Neuronal stem cell (in vitro differentiated cells): Measurements from ENCODE around the gene LRRC10.

Experiments used
- DNase-seq: peaks from one replicate; pipeline ENCODE4 v3.0.0-alpha.2; 2013; ENCODE audit warnings: low spot score
- H2AFZ ChIP-seq: one replicate; pipeline ENCODE4 v1.6.1; 2013; ENCODE audit warnings: mild to moderate bottlenecking, low read length, inconsistent platforms
- H2AK5ac ChIP-seq: 2 replicates; pipeline ENCODE4 v1.6.1; 2013; ENCODE audit warnings: low read depth, mild to moderate bottlenecking, inconsistent platforms, low read length, moderate library complexity, mixed read lengths
- H2BK120ac ChIP-seq: 2 replicates; pipeline ENCODE4 v1.6.1; 2013; ENCODE audit warnings: low read depth, mild to moderate bottlenecking, inconsistent platforms, low read length, moderate library complexity, mixed read lengths
- H2BK12ac ChIP-seq: one replicate; pipeline ENCODE4 v1.6.1; 2013; ENCODE audit warnings: low read length, inconsistent platforms
- H2BK15ac ChIP-seq: 2 replicates; pipeline ENCODE4 v1.6.1; 2013; ENCODE audit warnings: mild to moderate bottlenecking, low read length, inconsistent platforms, mixed read lengths
- H2BK5ac ChIP-seq: one replicate; pipeline ENCODE4 v1.6.1; 2013; ENCODE audit warnings: inconsistent platforms, mild to moderate bottlenecking, low read length, moderate library complexity
- H3K14ac ChIP-seq: one replicate; pipeline ENCODE4 v1.6.1; 2013; ENCODE audit warnings: low read length, inconsistent platforms
- H3K18ac ChIP-seq: 2 replicates; pipeline ENCODE4 v1.6.1; 2013; ENCODE audit warnings: low read length, inconsistent platforms
- H3K23ac ChIP-seq: 2 replicates; pipeline ENCODE4 v1.6.1; 2013; ENCODE audit warnings: low read depth, mild to moderate bottlenecking, mixed read lengths, low read length, inconsistent platforms; ENCODE audit not compliant: poor library complexity
- H3K27ac ChIP-seq: replicated peaks from 3 replicates; pipeline ENCODE4 v1.5.1; 2013; ENCODE audit warnings: low read length, inconsistent platforms
- H3K27me3 ChIP-seq, 3 experiments: 2 replicates each; pipeline ENCODE4 v1.6.1; 2013; ENCODE audit warnings: low read length in 3 of 3, mild to moderate bottlenecking in 2 of 3, inconsistent platforms in 1 of 3, low read depth in 1 of 3, mixed read lengths in 1 of 3, moderate library complexity in 1 of 3; ENCODE audit not compliant: control insufficient read depth in 3 of 3, insufficient read depth in 3 of 3
- H3K36me3 ChIP-seq, 2 donors: replicated peaks in 1 of 2; 2 replicates each; pipeline ENCODE4 v1.6.1; 2013; ENCODE audit warnings: low read length in 2 of 2; ENCODE audit not compliant: control insufficient read depth in 2 of 2, insufficient read depth in 2 of 2
- H3K4ac ChIP-seq: 2 replicates; pipeline ENCODE4 v1.6.1; 2013; ENCODE audit warnings: inconsistent platforms, mild to moderate bottlenecking, low read length, moderate library complexity
- H3K4me1 ChIP-seq, 2 donors: 1 replicate in 1 of 2; 2 replicates in 1 of 2; pipeline ENCODE4 v1.6.1; 2013; ENCODE audit warnings: low read length in 2 of 2, low read depth in 1 of 2; ENCODE audit not compliant: control insufficient read depth in 2 of 2, insufficient read depth in 1 of 2
- H3K4me2 ChIP-seq: one replicate; pipeline ENCODE4 v1.6.1; 2013; ENCODE audit warnings: mild to moderate bottlenecking, low read length, inconsistent platforms; ENCODE audit not compliant: insufficient read depth, poor library complexity, severe bottlenecking
- H3K4me3 ChIP-seq, 2 donors: 2 replicates each; pipeline ENCODE4 v1.5.1; 2013; ENCODE audit warnings: low read length in 2 of 2, mild to moderate bottlenecking in 2 of 2, inconsistent platforms in 1 of 2, moderate library complexity in 1 of 2
- H3K79me1 ChIP-seq: one replicate; pipeline ENCODE4 v1.6.1; 2013; ENCODE audit warnings: low read depth, mild to moderate bottlenecking, inconsistent platforms, low read length, moderate library complexity
- H3K9ac ChIP-seq: one replicate; pipeline ENCODE4 v1.6.1; 2013; ENCODE audit warnings: mild to moderate bottlenecking, low read depth, low read length, inconsistent platforms; ENCODE audit not compliant: poor library complexity
- H3K9me3 ChIP-seq, 2 donors: replicated peaks in 1 of 2; 2 replicates each; pipeline versions ENCODE3 to v1.6.1; 2013; ENCODE audit warnings: low read length in 2 of 2, mild to moderate bottlenecking in 2 of 2, inconsistent platforms in 1 of 2, low read depth in 1 of 2, mixed read lengths in 1 of 2, moderate library complexity in 1 of 2; ENCODE audit not compliant: control insufficient read depth in 2 of 2, insufficient read depth in 1 of 2
- H4K8ac ChIP-seq: one replicate; pipeline ENCODE4 v1.6.1; 2013; ENCODE audit warnings: low read depth, mild to moderate bottlenecking, inconsistent platforms, low read length, moderate library complexity
- H4K91ac ChIP-seq: one replicate; pipeline ENCODE4 v1.6.1; 2013; ENCODE audit warnings: low read length, low read depth, mild to moderate bottlenecking, inconsistent platforms; ENCODE audit not compliant: poor library complexity
- WGBS, 2 donors: extraction: QIAGEN DNeasy Blood & Tissue Kit; methylation state at CpG; one replicate each; pipeline ENCODE4 v1.1.7; 2013; ENCODE audit warnings: missing lambda C conversion rate in 2 of 2, mixed read lengths in 1 of 2; ENCODE audit not compliant: insufficient read length in 2 of 2, insufficient replicate concordance in 1 of 2; ENCODE audit errors: extremely low coverage in 2 of 2; 5-methylcytosine and 5-hydroxymethylcytosine counted together

Gene LRRC10

GRCh38 chr12:69648476-69648875 is 37.8 kb upstream of the LRRC10 start:
- no peak overlapping the region for H3K4me3 ChIP-seq
- no peak overlapping the region for H4K91ac ChIP-seq
- no peak overlapping the region for H2BK15ac ChIP-seq
- no peak overlapping the region for H2BK5ac ChIP-seq
- no peak overlapping the region for H3K27ac ChIP-seq
- H3K27me3 ChIP-seq, result peaks cover 0 to 14% (median 0%) of the 10 kb centered on the region in 3 experiments
- H2AFZ ChIP-seq, result no peak overlapping the region
- H3K18ac ChIP-seq, result no peak overlapping the region
- H3K79me1 ChIP-seq, result no peaks in the 10 kb centered on the region
- H3K9me3 ChIP-seq, result no peaks in the 10 kb centered on the region
- no CpG with 5 or more reads among the region's 3 CpGs for WGBS, 2 donors
- no peak overlapping the region for H2BK120ac ChIP-seq
- H3K14ac ChIP-seq, result no peak overlapping the region
- no peak overlapping the region for H3K4me2 ChIP-seq
- H2AK5ac ChIP-seq, result no peak overlapping the region
- no peak overlapping the region for H4K8ac ChIP-seq
- H3K36me3 ChIP-seq, result no peaks in the 10 kb centered on the region
- H3K9ac ChIP-seq, result no peak overlapping the region
- no peak overlapping the region for H3K4ac ChIP-seq
- no peak for DNase-seq
- no peak overlapping the region for H3K23ac ChIP-seq
- H2BK12ac ChIP-seq, result no peak overlapping the region
- no peaks in the 10 kb centered on the region for H3K4me1 ChIP-seq

GRCh38 chr12:69647178-69647577 is 36.5 kb upstream of the LRRC10 start:
- H3K4ac ChIP-seq, result no peak overlapping the region
- no peak overlapping the region for H2AFZ ChIP-seq
- H3K4me3 ChIP-seq, result no peak overlapping the region

DNA sequence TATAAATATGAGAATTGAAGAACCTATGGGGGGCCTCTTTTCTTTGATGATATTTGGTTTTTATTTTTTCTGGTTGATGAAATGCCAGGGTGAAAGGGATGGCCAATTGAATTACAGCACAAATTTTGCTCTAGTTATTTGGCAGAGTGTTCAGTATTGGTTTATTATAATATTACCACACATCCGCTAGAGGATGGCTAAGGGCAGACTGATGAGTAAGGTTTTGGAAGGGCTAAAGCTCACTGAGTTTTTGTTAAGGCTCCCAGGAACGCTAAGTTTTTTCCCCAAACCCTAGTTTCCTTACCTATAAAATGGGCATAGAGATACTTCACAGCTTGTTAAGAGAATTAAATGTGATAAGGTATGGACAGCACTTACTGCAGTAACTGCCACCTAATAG is 34.3 kb upstream of the LRRC10 start:
- WGBS, 2 donors, result no CpG with 5 or more reads among the region's 2 CpGs
- no peak overlapping the region for H4K8ac ChIP-seq

More at GRCh38 chr12:69647178-69647577, 36.5 kb upstream of the LRRC10 start:
- no peaks in the 10 kb centered on the region for H3K9me3 ChIP-seq
- no peak overlapping the region for H2BK5ac ChIP-seq
- H2BK120ac ChIP-seq, result no peak overlapping the region
- H2AK5ac ChIP-seq, result no peak overlapping the region
- no peak overlapping the region for H3K27ac ChIP-seq
- H3K79me1 ChIP-seq, result no peaks in the 10 kb centered on the region
- H3K9ac ChIP-seq, result no peak overlapping the region
- no peak overlapping the region for H3K18ac ChIP-seq
- H3K27me3 ChIP-seq, result peaks cover 0 to 14% (median 0%) of the 10 kb centered on the region in 3 experiments
- no peaks in the 10 kb centered on the region for H3K4me1 ChIP-seq
- no peak for DNase-seq
- H3K14ac ChIP-seq, result no peak overlapping the region
- H2BK15ac ChIP-seq, result no peak overlapping the region
- H4K91ac ChIP-seq, result no peak overlapping the region
- no peak overlapping the region for H3K4me2 ChIP-seq
- no peak overlapping the region for H3K23ac ChIP-seq
- no CpG with 5 or more reads among the region's 4 CpGs for WGBS, 2 donors
- H4K8ac ChIP-seq, result no peak overlapping the region
- H3K36me3 ChIP-seq, result no peaks in the 10 kb centered on the region
- H2BK12ac ChIP-seq, result no peak overlapping the region

DNA sequence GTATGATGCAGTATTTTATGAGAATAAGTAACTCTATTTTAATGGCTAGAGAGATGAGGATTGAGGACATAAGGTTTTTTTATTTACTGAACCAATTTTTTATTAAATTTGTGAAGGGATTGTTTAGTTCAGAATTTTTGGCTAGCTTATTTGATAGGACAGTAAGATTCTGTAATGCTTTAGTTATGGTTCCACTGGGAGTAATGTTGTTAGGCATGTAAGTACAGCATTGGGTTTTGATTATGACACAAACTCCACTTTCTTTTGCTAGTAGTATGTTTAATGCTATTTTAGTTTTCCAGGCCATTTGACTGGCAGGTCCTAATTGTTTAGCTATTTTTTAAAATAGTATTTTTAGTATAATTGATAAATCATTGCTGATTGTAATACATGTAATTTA is 33.8 kb upstream of the LRRC10 start:
- Histone ChIP-seq H3K79me1 (no peaks in the 10 kb centered on the region), H2BK5ac (no peak overlapping the region), H3K4me2 (no peak overlapping the region), H4K91ac (no peak overlapping the region), H2AFZ (no peak overlapping the region), H3K9ac (no peak overlapping the region), H3K9me3 (no peaks in the 10 kb centered on the region), H3K4me3 (no peak overlapping the region), H3K23ac (no peak overlapping the region), H2BK15ac (no peak overlapping the region), H3K27ac (no peak overlapping the region), H3K18ac (no peak overlapping the region), H3K36me3 (no peaks in the 10 kb centered on the region), H3K4ac (no peak overlapping the region), H2AK5ac (no peak overlapping the region), H3K27me3 (peaks cover 0 to 17% (median 0%) of the 10 kb centered on the region in 3 experiments), H3K4me1 (no peaks in the 10 kb centered on the region), H2BK120ac (no peak overlapping the region), H3K14ac (no peak overlapping the region), H4K8ac (no peak overlapping the region), H2BK12ac (no peak overlapping the region)
- DNase-seq, result no peak

More for the DNA sequence above, 34.3 kb upstream of the LRRC10 start:
- no peak overlapping the region for H2BK5ac ChIP-seq
- no peak overlapping the region for H3K23ac ChIP-seq
- peaks cover 0 to 14% (median 0%) of the 10 kb centered on the region in 3 experiments for H3K27me3 ChIP-seq
- H3K4me1 ChIP-seq, result no peaks in the 10 kb centered on the region
- no peak overlapping the region for H3K18ac ChIP-seq
- no peak overlapping the region for H2BK12ac ChIP-seq
- H2AFZ ChIP-seq, result no peak overlapping the region
- no peak overlapping the region for H3K4me2 ChIP-seq
- no peak overlapping the region for H2AK5ac ChIP-seq
- no peak for DNase-seq
- H3K36me3 ChIP-seq, result no peaks in the 10 kb centered on the region
- no peak overlapping the region for H2BK15ac ChIP-seq
- no peak overlapping the region for H2BK120ac ChIP-seq
- no peak overlapping the region for H4K91ac ChIP-seq
- H3K14ac ChIP-seq, result no peak overlapping the region
- H3K9ac ChIP-seq, result no peak overlapping the region
- no peaks in the 10 kb centered on the region for H3K9me3 ChIP-seq
- H3K4me3 ChIP-seq, result no peak overlapping the region
- H3K79me1 ChIP-seq, result no peaks in the 10 kb centered on the region
- H3K4ac ChIP-seq, result no peak overlapping the region
- no peak overlapping the region for H3K27ac ChIP-seq
